ENCODE data around the gene CCT8L2. TPM values are rescaled to one million over a fixed set of nuclear protein-coding genes. Genes with fewer than 3 reads are reported as not detected.

The CCT8L2 gene
- total and polyA plus RNA-seq, 2 donors (not counting 3 experiments of a cell fraction or from before 2014, with no cell fraction given) = not detected

DNA sequence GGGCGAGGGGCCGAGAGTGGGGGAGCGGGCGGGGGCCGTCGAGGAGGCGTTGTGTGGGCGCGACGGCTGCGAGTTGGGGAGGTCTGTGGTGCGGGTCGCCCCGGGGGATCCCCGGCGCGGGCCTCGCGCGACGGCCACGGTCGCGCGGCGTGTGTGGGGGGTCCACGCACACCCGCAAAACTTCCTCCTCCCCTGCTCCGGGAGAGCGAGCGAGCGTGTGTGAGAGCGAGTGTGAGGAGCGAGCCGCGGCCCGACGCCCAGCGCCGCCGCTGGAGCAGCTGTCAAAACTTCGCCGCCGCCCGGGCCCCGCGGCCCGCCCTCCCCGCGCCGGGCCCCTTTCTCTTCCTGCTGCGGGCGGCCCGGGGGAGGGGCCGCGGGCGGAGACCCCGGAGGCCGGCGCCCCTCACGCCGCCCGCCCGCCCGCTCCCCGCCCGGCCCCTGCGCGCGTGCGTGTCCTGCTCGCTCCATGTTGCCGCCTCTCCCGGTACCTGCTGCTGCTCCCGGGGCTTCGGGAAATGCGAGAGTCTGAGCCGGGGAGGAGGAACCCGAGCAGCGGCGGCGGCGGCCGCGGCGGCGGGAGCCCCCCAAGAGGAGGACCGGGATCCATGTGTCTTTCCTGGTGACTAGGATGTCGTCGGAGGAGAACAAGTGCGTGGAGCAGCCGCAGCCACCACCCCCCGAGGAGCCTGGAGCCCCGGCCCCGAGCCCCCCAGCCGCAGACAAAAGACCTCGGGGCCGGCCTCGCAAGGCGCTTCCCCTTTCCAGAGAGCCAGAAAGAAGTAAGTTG is 9.0 kb upstream of the CCT8L2 start:
- Histone ChIP-seq H3K27me3 (ENCODE audit: control insufficient read depth in 2 of 2, insufficient read depth in 2 of 2, low read length in 2 of 2) (peaks cover 0 to 9% of the 10 kb centered on the region in 2 experiments), H4K20me1 (replicated peaks; ENCODE audit: control insufficient read depth, extremely low read depth, insufficient read depth, low read length) (no peaks in the 10 kb centered on the region), H3K4me3 (replicated peaks in 1 of 3; ENCODE audit: insufficient read depth in 1 of 3, low read depth in 1 of 3, low read length in 3 of 3) (peak overlapping the region in 1 of 3 experiments; percentile 31), H2AFZ (ENCODE audit: low read depth, low read length) (no peak overlapping the region), H3K79me2 (ENCODE audit: control insufficient read depth, insufficient read depth, low read length) (no peaks in the 10 kb centered on the region), H3K27ac (ENCODE audit: insufficient read depth, low read depth, low read length) (no peak overlapping the region), H3K4me1 (ENCODE audit: control insufficient read depth, extremely low read depth, insufficient read depth, low read length) (no peaks in the 10 kb centered on the region), H3K9me1 (replicated peaks; ENCODE audit: control insufficient read depth, extremely low read depth, insufficient read depth, low read length) (no peaks in the 10 kb centered on the region), H3K9me3 (replicated peaks; ENCODE audit: control insufficient read depth, insufficient read depth, low read length) (no peaks in the 10 kb centered on the region), H3K9ac (replicated peaks; ENCODE audit: extremely low read depth, insufficient read depth, low read length) (no peak overlapping the region), H3K36me3 (ENCODE audit: control insufficient read depth in 2 of 2, extremely low read depth in 1 of 2, insufficient read depth in 2 of 2, low read length in 2 of 2) (no peaks in the 10 kb centered on the region), H3K4me2 (ENCODE audit: insufficient read depth, low read length) (no peak overlapping the region)
- CTCF ChIA-PET = no interaction called here
- no TSS peak for BruUV-seq (replicated peaks)
- POLR2A ChIA-PET = no interaction called here
- no peak for DNase-seq (ENCODE audit: low read depth, low spot score)
- no peak for FAIRE-seq
- dilution Hi-C loops (cut with MboI; ENCODE audit: extremely low pct_ligation_motif_present, low sequenced_read_pairs) = no loop called here
- intact Hi-C loops (cut with micrococcal nuclease) = no loop called here
- TF ChIP-seq JUN (IDR thresholded peaks at IDR 0.05; ENCODE audit: borderline replicate concordance, insufficient read depth, insufficient read length, low read depth) = no peak
- TF ChIP-seq, protein P1, sequence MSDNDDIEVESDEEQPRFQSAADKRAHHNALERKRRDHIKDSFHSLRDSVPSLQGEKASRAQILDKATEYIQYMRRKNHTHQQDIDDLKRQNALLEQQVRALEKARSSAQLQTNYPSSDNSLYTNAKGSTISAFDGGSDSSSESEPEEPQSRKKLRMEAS (IDR thresholded peaks at IDR 0.05; ENCODE audit: insufficient read depth, insufficient read length) = no peak
- no peak for TF ChIP-seq POLR2AphosphoS5 (IDR thresholded peaks at IDR 0.05; ENCODE audit: insufficient read depth, low read depth, low read length)
- TF ChIP-seq, protein P2, sequence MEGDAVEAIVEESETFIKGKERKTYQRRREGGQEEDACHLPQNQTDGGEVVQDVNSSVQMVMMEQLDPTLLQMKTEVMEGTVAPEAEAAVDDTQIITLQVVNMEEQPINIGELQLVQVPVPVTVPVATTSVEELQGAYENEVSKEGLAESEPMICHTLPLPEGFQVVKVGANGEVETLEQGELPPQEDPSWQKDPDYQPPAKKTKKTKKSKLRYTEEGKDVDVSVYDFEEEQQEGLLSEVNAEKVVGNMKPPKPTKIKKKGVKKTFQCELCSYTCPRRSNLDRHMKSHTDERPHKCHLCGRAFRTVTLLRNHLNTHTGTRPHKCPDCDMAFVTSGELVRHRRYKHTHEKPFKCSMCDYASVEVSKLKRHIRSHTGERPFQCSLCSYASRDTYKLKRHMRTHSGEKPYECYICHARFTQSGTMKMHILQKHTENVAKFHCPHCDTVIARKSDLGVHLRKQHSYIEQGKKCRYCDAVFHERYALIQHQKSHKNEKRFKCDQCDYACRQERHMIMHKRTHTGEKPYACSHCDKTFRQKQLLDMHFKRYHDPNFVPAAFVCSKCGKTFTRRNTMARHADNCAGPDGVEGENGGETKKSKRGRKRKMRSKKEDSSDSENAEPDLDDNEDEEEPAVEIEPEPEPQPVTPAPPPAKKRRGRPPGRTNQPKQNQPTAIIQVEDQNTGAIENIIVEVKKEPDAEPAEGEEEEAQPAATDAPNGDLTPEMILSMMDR (IDR thresholded peaks at IDR 0.05; ENCODE audit: extremely low read depth in 1 of 2, insufficient read depth in 1 of 2, low read depth in 1 of 2, low read length in 2 of 2) = no peak
- no peak for TF ChIP-seq FOS (IDR thresholded peaks at IDR 0.05; ENCODE audit: borderline replicate concordance, insufficient read depth, low read length)

All from endothelial cell of umbilical vein (primary cell).